Measurements from ENCODE around the gene VAV1.
"Not testable (repeated sequence)": the region's sequence is repeated elsewhere in the genome, so short reads cannot be mapped to it uniquely, and the experiment has no call there.

DNA sequence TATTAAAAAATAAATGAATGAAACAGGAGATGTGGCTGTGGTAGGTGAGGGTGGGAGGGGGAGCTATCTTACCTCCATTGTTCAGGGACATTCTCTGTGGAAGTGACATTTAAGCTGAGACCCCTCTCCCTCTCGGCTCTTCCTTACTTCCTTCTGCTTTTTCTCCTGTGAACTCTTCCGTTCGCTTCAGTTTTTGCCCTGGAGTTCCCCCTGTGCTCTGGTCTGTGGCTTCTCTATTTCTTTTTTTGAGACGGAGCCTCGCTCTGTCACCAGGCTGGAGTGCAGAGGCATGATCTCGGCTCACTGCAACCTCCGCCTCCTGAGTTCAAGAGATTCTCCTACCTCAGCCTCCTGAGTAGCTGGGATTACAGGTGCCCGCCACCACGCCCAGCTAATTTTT, 58.6 kb downstream of the VAV1 start:
- TF ChIP-seq EZH2 (IDR thresholded peaks at IDR 0.05; ENCODE audit: insufficient read depth, poor library complexity, severe bottlenecking); EZH2phosphoT487 (IDR thresholded peaks at IDR 0.05; ENCODE audit: insufficient read depth, low read depth): not testable (repeated sequence)
